ENCODE data around the gene LONP2. TPM values are rescaled to one million over a fixed set of nuclear protein-coding genes. Genes with fewer than 3 reads are reported as not detected.

The LONP2 gene
- total RNA-seq, 2 experiments from 2014 or later: 77.2 to 81.0 TPM

DNA sequence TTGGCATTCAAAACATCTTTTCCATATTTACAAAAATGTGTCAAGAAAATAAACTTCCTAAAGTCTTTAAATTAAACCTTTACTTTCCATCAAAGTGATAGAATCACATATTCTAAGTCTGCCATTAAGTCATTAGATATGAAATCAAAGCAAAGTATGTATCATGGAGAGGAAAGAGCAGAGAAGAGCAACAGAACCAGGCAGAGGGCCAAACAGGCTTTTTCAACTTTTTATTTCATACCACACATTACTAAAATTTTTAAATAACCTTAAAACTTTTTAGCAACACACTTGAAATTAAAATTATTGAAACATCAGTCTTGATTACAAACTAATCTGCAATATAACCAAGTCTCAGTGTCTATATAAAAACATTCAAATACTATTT is 127.3 kb downstream of the LONP2 start:
- H3K4me3 ChIP-seq (ENCODE audit: low read length): no peak overlapping the region
- peaks cover 38% of the 10 kb centered on the region for H3K4me1 Mint-ChIP-seq (ENCODE audit: low read depth)
- H3K9me3 ChIP-seq (ENCODE audit: control insufficient read depth in 1 of 2, insufficient read depth in 1 of 2, low read length in 2 of 2): no peaks in the 10 kb centered on the region
- no peak for ATAC-seq (ENCODE audit: poor library complexity)
- H3K27ac Mint-ChIP-seq: no peak overlapping the region
- H3K36me3 Mint-ChIP-seq (ENCODE audit: low read depth): peaks cover 2% of the 10 kb centered on the region
- peaks cover 7% of the 10 kb centered on the region for H3K4me1 ChIP-seq (ENCODE audit: insufficient read depth, low read length)
- no peaks in the 10 kb centered on the region for H3K27me3 Mint-ChIP-seq
- no peak for TF ChIP-seq CTCF (IDR thresholded peaks at IDR 0.05)
- intact Hi-C loops (cut with DNase I, micrococcal nuclease): no loop called here
- no peaks in the 10 kb centered on the region for H3K27me3 ChIP-seq (ENCODE audit: control insufficient read depth in 1 of 2, insufficient read depth in 2 of 2, low read length in 2 of 2)
- H3K36me3 ChIP-seq (ENCODE audit: insufficient read depth, low read length): no peaks in the 10 kb centered on the region
- H3K27ac ChIP-seq (ENCODE audit: low read depth in 1 of 2, low read length in 2 of 2): no peak overlapping the region
- ChIA-PET CTCF (interaction anchor here (0.6 kb wide), 1 partner anchor 258 kb away, joined by 3 read pairs; no protein-coding TSS in a partner anchor), POLR2A (interaction anchor here (0.7 to 1.4 kb wide), 2 partner anchors 9 to 13 kb away, joined by 3 to 4 read pairs; no protein-coding TSS in a partner anchor)
- no peak overlapping the region for H3K4me3 Mint-ChIP-seq
- DNase-seq: no peak
- no peaks in the 10 kb centered on the region for H3K9me3 Mint-ChIP-seq

DNA sequence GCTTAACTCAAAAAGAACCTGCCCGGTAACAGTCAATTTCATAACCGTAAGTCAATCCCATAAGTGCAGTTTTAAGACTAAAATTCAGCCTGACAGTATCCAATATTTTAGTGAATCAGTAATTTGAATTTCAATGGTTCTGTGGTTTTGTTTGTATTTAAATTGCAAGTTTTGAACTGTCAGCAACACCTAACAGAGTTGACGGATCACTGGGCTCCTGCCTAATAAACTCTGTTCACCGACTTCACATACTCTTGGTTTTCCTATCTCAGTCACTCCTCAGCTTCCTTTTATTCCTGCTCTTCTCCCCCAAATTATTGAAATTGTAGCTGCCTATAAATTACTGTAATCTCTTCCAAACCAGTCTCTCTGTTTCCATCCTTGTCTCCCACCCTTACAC is 128.6 kb downstream of the LONP2 start:
- Mint-ChIP-seq H3K4me1 (ENCODE audit: low read depth) (peaks cover 32% of the 10 kb centered on the region), H3K36me3 (ENCODE audit: low read depth) (no peaks in the 10 kb centered on the region), H3K4me3 (no peak overlapping the region), H3K9me3 (no peaks in the 10 kb centered on the region), H3K27me3 (no peaks in the 10 kb centered on the region), H3K27ac (no peak overlapping the region)
- Histone ChIP-seq H3K4me1 (ENCODE audit: insufficient read depth, low read length) (peaks cover 4% of the 10 kb centered on the region), H3K4me3 (ENCODE audit: low read length) (no peak overlapping the region), H3K36me3 (ENCODE audit: insufficient read depth, low read length) (no peaks in the 10 kb centered on the region), H3K27ac (ENCODE audit: low read depth in 1 of 2, low read length in 2 of 2) (no peak overlapping the region), H3K27me3 (ENCODE audit: control insufficient read depth in 1 of 2, insufficient read depth in 2 of 2, low read length in 2 of 2) (no peaks in the 10 kb centered on the region), H3K9me3 (ENCODE audit: control insufficient read depth in 1 of 2, insufficient read depth in 1 of 2, low read length in 2 of 2) (no peaks in the 10 kb centered on the region)
- ChIA-PET POLR2A (no interaction called here), CTCF (no interaction called here)
- no peak for TF ChIP-seq CTCF (IDR thresholded peaks at IDR 0.05)
- DNase-seq: no peak
- ATAC-seq (ENCODE audit: poor library complexity): no peak
- intact Hi-C loops (cut with DNase I, micrococcal nuclease): no loop called here

DNA sequence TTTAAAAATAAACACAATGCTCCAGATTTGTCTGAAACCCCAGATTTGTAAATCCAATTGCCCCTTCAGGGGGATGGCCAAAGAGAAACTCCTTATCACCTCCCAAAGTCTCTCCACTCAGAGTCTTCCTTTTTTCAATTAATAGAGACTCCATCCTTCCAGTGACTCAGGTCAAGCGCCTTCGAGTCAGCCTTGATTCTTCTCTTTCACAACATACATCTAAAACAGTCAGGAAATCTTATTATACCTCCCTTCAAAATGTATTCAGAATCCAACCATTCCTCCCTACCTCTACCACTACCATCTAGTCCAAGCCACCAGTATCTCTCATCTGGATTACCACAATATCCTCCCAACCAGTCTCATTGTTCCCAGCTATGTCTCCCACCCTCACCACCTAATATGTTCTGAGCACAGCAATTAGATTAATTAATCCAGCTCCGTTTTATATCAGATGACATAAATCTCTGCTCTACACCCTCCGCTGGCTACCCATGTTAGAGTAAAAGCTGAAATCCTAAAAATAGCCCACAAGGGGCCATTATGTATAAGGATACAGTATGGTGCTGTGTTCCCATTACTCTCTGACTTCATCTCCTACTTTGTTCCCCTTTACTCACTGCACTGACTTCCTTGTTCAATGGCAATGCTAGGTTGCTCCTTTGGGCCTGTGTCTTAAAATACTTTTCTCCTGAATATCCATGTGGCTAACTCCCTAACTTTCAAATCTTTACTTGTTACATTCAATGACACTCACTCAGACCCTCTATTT is 129.3 kb downstream of the LONP2 start:
- DNase-seq (no peak), ATAC-seq (ENCODE audit: poor library complexity) (no peak)
- ChIA-PET POLR2A (interaction anchor here (1.0 kb wide), 1 partner anchor 11 kb away, joined by 3 read pairs; no protein-coding TSS in a partner anchor), CTCF (no interaction called here)
- Histone ChIP-seq H3K27me3 (ENCODE audit: control insufficient read depth in 1 of 2, insufficient read depth in 2 of 2, low read length in 2 of 2) (no peaks in the 10 kb centered on the region), H3K9me3 (ENCODE audit: control insufficient read depth in 1 of 2, insufficient read depth in 1 of 2, low read length in 2 of 2) (no peaks in the 10 kb centered on the region), H3K27ac (ENCODE audit: low read depth in 1 of 2, low read length in 2 of 2) (no peak overlapping the region), H3K4me3 (ENCODE audit: low read length) (no peak overlapping the region), H3K4me1 (ENCODE audit: insufficient read depth, low read length) (peaks cover 8% of the 10 kb centered on the region), H3K36me3 (ENCODE audit: insufficient read depth, low read length) (no peaks in the 10 kb centered on the region)
- Mint-ChIP-seq H3K9me3 (no peaks in the 10 kb centered on the region), H3K27me3 (no peaks in the 10 kb centered on the region), H3K4me1 (ENCODE audit: low read depth) (peaks cover 36% of the 10 kb centered on the region), H3K36me3 (ENCODE audit: low read depth) (no peaks in the 10 kb centered on the region), H3K4me3 (no peak overlapping the region), H3K27ac (no peak overlapping the region)
- TF ChIP-seq CTCF (IDR thresholded peaks at IDR 0.05): no peak
- intact Hi-C loops (cut with DNase I, micrococcal nuclease): no loop called here
